G401.6 (cell line): Measurements from ENCODE around the gene CCPG1.

ENCODE experiments used
- FAIRE-seq: peaks from 2 replicates; lab custom pipeline; 2012; peaks lifted over from hg19 to GRCh38; lab: Jason Lieb, UNC

The CCPG1 gene

GRCh38 chr15:55383687-55384086 lies 24.5 kb downstream of the CCPG1 start:
- FAIRE-seq: no peak

- FAIRE-seq: no peak
Observed at GRCh38 chr15:55381595-55381994, 26.6 kb downstream of the CCPG1 start.

DNA sequence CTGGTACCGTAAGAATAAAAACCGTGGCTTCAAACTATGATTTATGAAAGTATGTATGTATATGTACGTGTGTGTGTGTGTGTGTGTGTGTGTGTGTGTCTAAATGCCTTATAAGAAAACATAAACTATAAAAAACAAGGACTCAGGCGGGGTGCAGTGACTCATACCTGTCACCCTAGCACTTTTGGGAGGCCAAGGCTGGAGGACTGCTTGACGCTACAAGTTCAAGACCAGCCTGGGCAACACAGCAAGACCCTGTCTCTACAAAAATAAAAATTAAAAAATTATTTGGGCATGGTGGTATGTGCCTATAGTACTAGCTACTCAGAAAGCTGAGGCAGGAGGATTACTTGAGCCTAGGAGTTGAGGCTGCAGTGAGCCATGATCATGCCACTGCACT lies 29.1 kb downstream of the CCPG1 start:
- FAIRE-seq: no peak

GRCh38 chr15:55372701-55373440 lies 35.3 kb downstream of the CCPG1 start:
- FAIRE-seq: no peak

DNA sequence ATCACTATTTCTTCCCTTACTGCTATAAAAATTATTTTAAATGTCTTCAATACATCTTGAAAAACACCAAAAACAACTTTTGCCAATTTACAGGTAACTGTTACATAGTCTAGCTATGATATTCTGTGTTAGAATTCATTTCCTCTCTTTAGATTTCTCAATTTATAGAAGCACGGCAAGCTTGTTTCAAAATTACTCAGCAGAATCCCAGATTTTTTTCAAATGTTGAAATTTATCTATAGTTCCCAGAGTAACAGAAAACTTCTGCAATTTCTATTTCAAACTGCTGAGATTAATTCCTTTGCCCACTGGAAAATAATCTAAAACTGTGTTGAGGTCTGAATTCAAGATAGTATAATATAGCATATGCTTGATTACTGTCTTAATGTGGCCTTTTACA lies 41.2 kb downstream of the CCPG1 start:
- no peak for FAIRE-seq

GRCh38 chr15:55362641-55363040 lies 45.5 kb downstream of the CCPG1 start:
- FAIRE-seq: no peak

GRCh38 chr15:55361048-55361447 lies 47.1 kb downstream of the CCPG1 start:
- no peak for FAIRE-seq

- FAIRE-seq: no peak
Observed at GRCh38 chr15:55360256-55360655, 47.9 kb downstream of the CCPG1 start.

GRCh38 chr15:55358471-55358870 lies 49.7 kb downstream of the CCPG1 start:
- no peak for FAIRE-seq

DNA sequence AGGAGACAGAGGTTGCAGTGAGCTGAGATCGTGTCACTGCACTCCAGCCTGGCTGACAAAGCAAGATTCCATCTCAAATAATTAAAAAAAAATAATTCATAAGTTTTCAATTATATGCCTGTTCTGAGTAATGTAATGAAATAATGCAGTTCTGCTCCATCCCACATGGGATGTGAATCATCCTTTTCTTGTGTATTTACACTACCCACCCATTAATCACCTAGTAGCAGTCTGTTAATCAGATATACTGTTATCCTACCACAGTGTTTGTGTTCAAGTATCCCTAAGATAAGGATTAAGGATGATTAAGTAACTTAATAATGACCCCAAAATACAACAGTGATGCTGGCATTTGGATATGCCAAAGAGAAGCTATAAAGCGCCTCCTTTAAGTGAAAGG lies 50.4 kb downstream of the CCPG1 start:
- no peak for FAIRE-seq

- no peak for FAIRE-seq
Observed at GRCh38 chr15:55356985-55357585, 51.1 kb downstream of the CCPG1 start.

DNA sequence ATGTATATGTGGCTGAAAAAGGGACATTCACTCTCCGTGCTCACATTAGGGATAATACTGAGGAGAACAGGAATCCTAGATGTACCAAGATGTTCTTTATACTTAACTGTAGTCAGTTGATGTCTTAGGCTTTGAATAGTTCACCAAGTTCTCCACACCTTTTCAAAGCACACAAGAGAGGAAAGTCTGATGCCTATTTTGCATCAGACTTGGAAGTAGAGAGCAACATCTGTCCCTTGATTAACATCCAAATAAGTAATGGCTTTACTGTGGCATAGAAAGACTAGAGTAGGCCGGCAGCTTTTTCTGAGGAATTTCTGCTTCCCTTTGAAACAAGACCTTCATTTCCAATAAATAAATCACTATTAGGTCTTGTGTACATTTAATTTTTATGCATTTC lies 55.1 kb downstream of the CCPG1 start:
- FAIRE-seq: no peak

DNA sequence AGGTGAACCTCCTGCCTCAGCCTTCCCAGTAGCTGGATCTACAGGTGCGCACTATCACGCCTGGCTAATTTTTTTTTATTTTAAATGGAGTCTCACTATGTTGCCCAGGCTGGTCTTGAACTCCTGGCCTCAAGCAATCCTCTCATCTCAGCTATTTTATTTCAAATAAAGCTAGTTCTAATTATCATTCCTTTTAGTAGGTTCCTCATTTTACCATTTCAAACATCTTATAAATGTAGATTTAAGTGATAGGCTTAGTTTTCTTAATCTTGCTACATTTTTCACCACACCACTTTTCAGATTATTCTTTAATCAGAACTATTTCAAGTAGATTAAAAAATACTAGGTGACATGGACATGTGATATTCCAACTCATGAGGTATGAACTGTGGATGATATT lies 58.9 kb downstream of the CCPG1 start:
- no peak for FAIRE-seq

GRCh38 chr15:55348281-55348778 lies 59.8 kb downstream of the CCPG1 start:
- FAIRE-seq: no peak

DNA sequence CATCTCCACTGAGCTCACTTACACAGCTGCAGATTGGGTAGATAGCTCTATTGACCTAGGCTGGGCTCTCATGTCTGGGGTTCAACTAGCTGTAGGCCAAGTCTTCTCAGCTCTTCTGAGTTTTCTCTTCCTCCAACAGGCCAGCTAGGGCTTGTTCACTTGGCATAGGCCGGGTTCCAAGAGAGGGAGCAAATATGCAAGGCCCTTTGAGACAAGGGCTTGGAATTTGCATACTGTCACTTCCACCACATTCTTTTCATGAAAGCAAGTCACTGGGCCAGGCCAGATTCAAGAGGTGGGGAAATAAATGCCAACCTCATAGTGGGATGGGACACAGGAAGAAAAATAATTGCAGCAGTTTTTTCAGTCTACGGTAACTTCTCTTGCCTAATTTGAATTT lies 64.0 kb downstream of the CCPG1 start:
- no peak for FAIRE-seq

DNA sequence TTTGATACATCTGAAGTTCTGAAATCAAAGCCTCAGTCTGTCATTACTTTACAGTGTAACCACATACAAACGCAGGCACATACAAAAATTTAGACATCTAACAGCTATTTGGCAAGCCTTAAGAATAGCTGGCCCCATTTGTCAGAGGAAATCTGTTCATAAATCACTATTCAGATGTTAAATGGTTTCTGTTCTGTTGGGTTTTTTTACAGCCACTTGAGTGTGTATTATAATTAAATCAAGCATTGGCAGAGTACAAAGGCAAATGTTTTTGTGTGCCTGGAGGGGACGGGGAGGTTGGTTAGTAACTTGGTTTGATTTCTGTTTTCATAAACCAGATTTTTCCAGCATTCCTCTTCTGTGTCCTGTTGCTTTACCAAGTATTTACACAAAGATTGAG lies 65.0 kb downstream of the CCPG1 start:
- FAIRE-seq: no peak

DNA sequence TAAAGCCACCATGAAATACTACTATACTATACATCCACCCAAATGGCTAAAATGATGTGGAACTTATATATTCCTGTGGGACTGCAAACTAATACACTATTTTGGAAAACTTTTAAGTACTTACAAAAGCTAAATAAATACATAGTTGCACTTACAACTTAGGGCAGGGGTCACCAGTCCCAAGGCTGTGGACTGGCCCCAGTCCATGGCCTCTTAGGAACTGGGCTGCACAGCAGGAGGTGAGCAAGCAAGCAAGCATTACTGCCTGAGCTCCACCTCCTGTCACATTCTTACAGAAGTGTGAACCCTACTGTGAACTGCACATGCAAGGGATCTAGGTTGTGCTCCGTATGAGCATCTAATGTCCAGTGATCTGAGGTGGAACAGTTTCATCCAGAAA lies 71.0 kb downstream of the CCPG1 start:
- no peak for FAIRE-seq

- FAIRE-seq: no peak
Observed at GRCh38 chr15:55334997-55335396, 73.2 kb downstream of the CCPG1 start.

DNA sequence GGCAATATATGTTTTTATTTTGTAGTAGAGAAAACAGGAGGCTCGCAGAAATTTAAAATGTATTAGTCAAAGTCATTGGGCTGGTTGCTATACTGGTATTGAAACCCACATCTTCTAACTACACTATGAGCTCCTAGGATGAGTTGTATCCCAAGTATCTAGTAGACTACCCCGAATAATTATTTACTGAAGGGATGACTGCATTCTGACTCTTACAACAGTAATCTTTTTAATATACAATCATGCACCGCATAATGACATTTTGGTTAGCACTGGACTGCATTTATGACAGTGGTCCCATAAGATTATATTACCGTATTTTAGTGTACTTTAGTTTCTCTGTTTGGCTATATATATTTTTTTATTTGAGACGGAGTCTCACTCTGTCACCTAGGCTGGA lies 73.8 kb downstream of the CCPG1 start:
- FAIRE-seq: no peak

DNA sequence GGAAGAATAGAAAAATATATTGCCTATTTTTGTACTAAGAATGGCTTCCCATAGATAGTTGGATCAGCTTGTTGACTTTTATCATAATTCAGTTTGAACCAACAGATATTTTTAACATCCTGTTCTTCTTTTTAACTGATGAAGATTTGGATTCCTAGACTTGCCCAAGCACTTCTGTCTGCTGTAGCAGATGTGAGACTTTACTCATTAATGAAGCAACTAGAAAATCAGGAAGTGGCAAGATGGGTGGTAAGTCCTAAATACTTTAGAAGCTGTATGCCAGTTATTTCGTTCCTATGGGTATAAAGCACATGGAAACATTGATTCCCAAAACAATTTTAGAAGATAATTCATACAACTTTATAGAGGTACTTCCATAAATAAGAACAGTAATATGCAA lies 80.8 kb downstream of the CCPG1 start:
- FAIRE-seq: no peak

- FAIRE-seq: no peak
Observed at GRCh38 chr15:55322467-55322866, 85.7 kb downstream of the CCPG1 start.

DNA sequence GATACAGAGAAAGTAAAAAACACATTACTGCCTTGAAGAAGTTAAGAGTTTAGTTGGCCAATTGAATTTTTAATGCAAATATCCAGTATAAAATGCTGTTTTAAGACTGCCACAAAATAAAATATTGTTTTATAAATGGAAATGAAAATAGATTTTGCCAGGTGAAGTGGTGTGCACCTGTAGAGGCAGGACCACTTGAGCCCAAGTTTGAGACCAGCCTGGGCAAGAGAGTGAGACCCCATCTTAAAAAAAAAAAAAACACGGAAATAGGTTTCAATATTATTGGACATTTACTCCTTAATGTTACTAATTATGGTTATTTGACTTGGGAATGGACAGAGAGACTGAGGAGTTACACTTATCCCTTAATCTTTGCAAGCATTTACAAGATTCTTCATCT lies 87.2 kb downstream of the CCPG1 start:
- no peak for FAIRE-seq

- no peak for FAIRE-seq
Observed at GRCh38 chr15:55320238-55320550, 88.0 kb downstream of the CCPG1 start.

GRCh38 chr15:55319537-55320237 lies 88.5 kb downstream of the CCPG1 start:
- FAIRE-seq: no peak
